OCI-LY7 (cell line): Measurements from ENCODE around the gene IFT57. TPM values are rescaled to one million over a fixed set of nuclear protein-coding genes. Genes with fewer than 3 reads are reported as not detected.

ENCODE experiments used
- BruUV-seq: library from RNA; stranded (reverse); fragments of 400-500 nt; replicated peaks from 2 replicates; lab custom pipeline; 2021; lab: Mats Ljungman, UMichigan
- CTCF ChIA-PET: fragments of 300-600 bp; sonication (Branson Sonifier 250); formaldehyde crosslinking; loops from one replicate; lab custom pipeline; 2022; ENCODE audit warnings: antibody characterized with exemption; ENCODE audit not compliant: unreplicated experiment; lab: Charles Lee
- POLR2A ChIA-PET: fragments of 300-600 bp; sonication (Branson Sonifier 250); formaldehyde crosslinking; loops from one replicate; lab custom pipeline; 2022; ENCODE audit warnings: antibody characterized with exemption; lab: Charles Lee
- DNase-seq: peaks from one replicate; pipeline ENCODE4 v3.0.0-alpha.2; 2015; ENCODE audit warnings: low spot score
- H2AFZ ChIP-seq: fragments of 200-600 bp; sonication (generic), shearing (Covaris generic); 2 replicates; pipeline ENCODE4 v1.6.1; 2014; ENCODE audit warnings: mild to moderate bottlenecking, antibody characterized with exemption, low read length, moderate library complexity
- H3K27ac ChIP-seq: fragments of 200-600 bp; sonication (generic); 2 replicates; pipeline ENCODE4 v1.5.1; 2014; ENCODE audit warnings: mixed run types, low read depth, mild to moderate bottlenecking, moderate library complexity, low read length, inconsistent platforms; ENCODE audit not compliant: poor library complexity, severe bottlenecking
- H3K36me3 ChIP-seq: fragments of 200-600 bp; sonication (generic); 2 replicates; pipeline ENCODE4 v1.6.1; 2014; ENCODE audit warnings: mild to moderate bottlenecking, antibody characterized with exemption, low read length, moderate library complexity, mixed read lengths; ENCODE audit not compliant: insufficient read depth
- H3K4me1 ChIP-seq: fragments of 200-600 bp; sonication (generic); 2 replicates; pipeline ENCODE4 v1.5.1; 2014; ENCODE audit warnings: mild to moderate bottlenecking, low read length; ENCODE audit not compliant: insufficient read depth, poor library complexity, severe bottlenecking
- H3K4me2 ChIP-seq: fragments of 200-600 bp; sonication (generic); 2 replicates; pipeline ENCODE4 v1.6.1; 2014; ENCODE audit warnings: mild to moderate bottlenecking, low read length
- H3K4me3 ChIP-seq: fragments of 200-600 bp; sonication (generic); 2 replicates; pipeline ENCODE4 v1.5.1; 2014; ENCODE audit warnings: mild to moderate bottlenecking, low read depth, low read length; ENCODE audit not compliant: poor library complexity, severe bottlenecking
- H3K79me2 ChIP-seq: fragments of 200-600 bp; sonication (generic); 2 replicates; pipeline ENCODE4 v1.6.1; 2016; ENCODE audit warnings: low read depth, mild to moderate bottlenecking, low read length, moderate library complexity, mixed read lengths; ENCODE audit not compliant: insufficient read depth
- H3K9me2 ChIP-seq: fragments of 200-600 bp; sonication (generic); 2 replicates; pipeline ENCODE4 v1.6.1; 2016; ENCODE audit warnings: mild to moderate bottlenecking, low read length, mixed read lengths; ENCODE audit not compliant: insufficient read depth
- H3K9me3 ChIP-seq: fragments of 200-600 bp; sonication (generic); 2 replicates; pipeline ENCODE4 v1.6.1; 2014; ENCODE audit warnings: mild to moderate bottlenecking, mixed run types, low read length, mixed read lengths
- H4K20me1 ChIP-seq: fragments of 200-600 bp; sonication (generic); 2 replicates; pipeline ENCODE4 v1.6.1; 2014; ENCODE audit warnings: mild to moderate bottlenecking, antibody characterized with exemption, low read length, moderate library complexity, mixed read lengths; ENCODE audit not compliant: insufficient read depth
- EZH2phosphoT487 ChIP-seq: fragments of 200-600 bp; sonication (generic); IDR thresholded peaks from 2 replicates; pipeline ENCODE4 v1.6.1; 2018; ENCODE audit warnings: low read depth, borderline replicate concordance, mild to moderate bottlenecking, mixed run types, antibody characterized with exemption, low read length, moderate library complexity, mixed read lengths
- intact Hi-C: fragments of 100-400 bp; cut with micrococcal nuclease; formaldehyde crosslinking; loops from one replicate; pipeline ENCODE4 v1.10.0; 2022; ENCODE audit not compliant: unreplicated experiment
- total RNA-seq, 2 experiments: library from RNA; depleted of rRNA in 1 of 2; stranded (reverse); fragments of >200 nt in 1 of 2; shearing (Covaris generic) in 1 of 2; gene quantifications; 2 replicates each; pipeline ENCODE4 v1.2.3, GENCODE V29; 2014 to 2022
- TF ChIP-seq, protein P1 (sequence below): fragments of 200-600 bp; sonication (generic); conservative IDR thresholded peaks from 2 replicates; pipeline ENCODE4 v1.5.1; 2014; ENCODE audit warnings: mild to moderate bottlenecking, antibody characterized with exemption, low read length, moderate library complexity, mixed read lengths

IFT57 gene
- total RNA-seq, 2 experiments from 2014 or later, result 44.1 to 68.2 TPM

DNA sequence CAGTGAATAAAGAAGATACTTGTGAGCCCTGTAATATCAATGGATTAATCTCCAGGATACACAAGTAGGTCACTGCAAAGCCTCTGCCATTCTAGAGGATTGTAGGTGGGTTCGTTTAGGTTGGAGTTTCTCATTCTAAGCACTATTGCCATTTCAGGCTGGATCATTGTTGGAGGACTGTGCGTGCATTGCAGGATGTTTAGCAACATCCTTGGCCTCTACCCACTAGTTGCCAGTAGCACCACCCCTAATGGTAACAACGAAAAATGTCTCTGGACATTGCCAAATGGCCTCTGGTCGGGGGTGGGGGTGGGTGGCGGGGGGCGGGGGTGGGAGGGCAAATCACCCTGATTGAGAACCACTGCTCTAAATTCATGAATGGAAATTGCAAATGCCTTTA, 4.9 kb upstream of the IFT57 start:
- Histone ChIP-seq H3K9me3 (no peaks in the 10 kb centered on the region), H3K27ac (no peak overlapping the region), H3K4me3 (no peak overlapping the region), H3K36me3 (no peaks in the 10 kb centered on the region), H3K9me2 (no peaks in the 10 kb centered on the region), H4K20me1 (no peaks in the 10 kb centered on the region), H3K79me2 (no peaks in the 10 kb centered on the region), H2AFZ (no peak overlapping the region), H3K4me2 (no peak overlapping the region), H3K4me1 (peaks cover 18% of the 10 kb centered on the region)
- intact Hi-C loops, result no loop called here
- BruUV-seq, result no TSS peak
- TF ChIP-seq, protein P1, sequence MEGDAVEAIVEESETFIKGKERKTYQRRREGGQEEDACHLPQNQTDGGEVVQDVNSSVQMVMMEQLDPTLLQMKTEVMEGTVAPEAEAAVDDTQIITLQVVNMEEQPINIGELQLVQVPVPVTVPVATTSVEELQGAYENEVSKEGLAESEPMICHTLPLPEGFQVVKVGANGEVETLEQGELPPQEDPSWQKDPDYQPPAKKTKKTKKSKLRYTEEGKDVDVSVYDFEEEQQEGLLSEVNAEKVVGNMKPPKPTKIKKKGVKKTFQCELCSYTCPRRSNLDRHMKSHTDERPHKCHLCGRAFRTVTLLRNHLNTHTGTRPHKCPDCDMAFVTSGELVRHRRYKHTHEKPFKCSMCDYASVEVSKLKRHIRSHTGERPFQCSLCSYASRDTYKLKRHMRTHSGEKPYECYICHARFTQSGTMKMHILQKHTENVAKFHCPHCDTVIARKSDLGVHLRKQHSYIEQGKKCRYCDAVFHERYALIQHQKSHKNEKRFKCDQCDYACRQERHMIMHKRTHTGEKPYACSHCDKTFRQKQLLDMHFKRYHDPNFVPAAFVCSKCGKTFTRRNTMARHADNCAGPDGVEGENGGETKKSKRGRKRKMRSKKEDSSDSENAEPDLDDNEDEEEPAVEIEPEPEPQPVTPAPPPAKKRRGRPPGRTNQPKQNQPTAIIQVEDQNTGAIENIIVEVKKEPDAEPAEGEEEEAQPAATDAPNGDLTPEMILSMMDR, result no peak
- TF ChIP-seq EZH2phosphoT487, result no peak
- no peak for DNase-seq
- POLR2A ChIA-PET, result interaction anchor here (0.6 kb wide), 1 partner anchor 92 kb away, joined by 3 read pairs; no protein-coding TSS in a partner anchor
- CTCF ChIA-PET, result no interaction called here

DNA sequence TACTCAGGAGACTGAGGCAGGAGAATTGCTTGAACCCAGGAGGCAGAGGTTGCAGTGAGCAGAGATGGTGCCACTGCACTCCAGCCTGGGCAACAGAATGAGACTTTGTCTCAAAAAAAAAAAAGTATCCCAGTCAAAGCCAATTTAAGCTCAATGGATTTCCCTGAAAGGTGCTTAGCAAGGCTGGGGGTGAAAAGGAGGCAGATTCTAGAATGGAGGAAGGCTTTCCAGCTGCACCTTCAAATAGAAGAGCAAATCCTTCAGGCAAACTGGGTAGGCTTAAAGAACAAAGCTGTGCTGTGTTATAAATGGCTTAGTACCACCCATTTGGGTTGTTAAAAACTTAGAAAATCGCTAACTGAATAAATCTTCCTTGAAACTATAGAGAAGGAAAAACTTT, 3.0 kb upstream of the IFT57 start:
- Histone ChIP-seq H3K9me3 (no peaks in the 10 kb centered on the region), H3K4me2 (no peak overlapping the region), H2AFZ (no peak overlapping the region), H3K36me3 (no peaks in the 10 kb centered on the region), H4K20me1 (no peaks in the 10 kb centered on the region), H3K4me3 (no peak overlapping the region), H3K4me1 (peaks cover 25% of the 10 kb centered on the region), H3K79me2 (peaks cover 18% of the 10 kb centered on the region; the same call in 1 of the 2 replicates), H3K27ac (no peak overlapping the region), H3K9me2 (no peaks in the 10 kb centered on the region)
- intact Hi-C loops, result no loop called here
- no peak for TF ChIP-seq EZH2phosphoT487
- TF ChIP-seq, protein P1, result no peak
- no TSS peak for BruUV-seq
- no peak for DNase-seq
- POLR2A ChIA-PET, result interaction anchor here (0.5 to 3.7 kb wide), 8 partner anchors 9 to 701 kb away, joined by 3 to 39 read pairs (median 3); no protein-coding TSS in a partner anchor
- CTCF ChIA-PET, result no interaction called here

DNA sequence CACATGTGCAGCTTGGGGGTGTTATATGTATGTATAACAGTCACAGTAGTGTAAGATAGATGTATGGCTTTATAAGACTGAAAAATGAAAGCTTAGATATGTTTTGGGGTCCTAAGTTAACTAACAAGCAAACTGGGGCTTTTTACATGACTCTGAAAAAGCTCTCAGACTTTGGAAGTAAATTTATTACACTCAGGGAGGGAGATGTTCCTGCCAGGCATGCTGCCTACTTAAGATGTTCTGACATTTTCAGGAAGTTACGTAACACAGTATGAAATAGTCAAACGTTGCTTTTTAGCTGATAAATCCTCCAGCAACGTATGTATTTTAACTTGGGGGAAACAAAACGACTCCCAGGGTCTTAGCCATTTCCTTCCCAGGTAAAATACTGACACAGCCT, 1.7 kb upstream of the IFT57 start:
- peak overlapping the region; percentile 92 for H3K4me3 ChIP-seq
- H2AFZ ChIP-seq, result peak overlapping the region; percentile 96
- peaks cover 30% of the 10 kb centered on the region; the same call in 1 of the 2 replicates for H3K79me2 ChIP-seq
- TF ChIP-seq, protein P1, result no peak
- TF ChIP-seq EZH2phosphoT487, result no peak
- peak; percentile 44 for DNase-seq
- H4K20me1 ChIP-seq, result no peaks in the 10 kb centered on the region
- ChIA-PET POLR2A (interaction anchor here (0.6 to 3.7 kb wide), 18 partner anchors 11 to 833 kb away, joined by 3 to 39 read pairs (median 4); no protein-coding TSS in a partner anchor), CTCF (interaction anchor here (0.6 kb wide), 1 partner anchor 727 kb away, joined by 4 read pairs; no protein-coding TSS in a partner anchor)
- peaks cover 32% of the 10 kb centered on the region for H3K4me1 ChIP-seq
- peak overlapping the region; percentile 75 for H3K27ac ChIP-seq
- no TSS peak for BruUV-seq
- H3K4me2 ChIP-seq, result peak overlapping the region; percentile 99
- intact Hi-C loops, result loop anchor here (5.0 kb wide), 3 partner anchors 363 to 987 kb away; partner anchors contain the start of genes BBX, CIP2A and DZIP3
- H3K9me2 ChIP-seq, result no peaks in the 10 kb centered on the region
- H3K9me3 ChIP-seq, result no peaks in the 10 kb centered on the region
- no peaks in the 10 kb centered on the region for H3K36me3 ChIP-seq
